Osteocyte (in vitro differentiated cells): ENCODE measurements around the gene TSHR. TPM values are rescaled to one million over a fixed set of nuclear protein-coding genes. Genes with fewer than 3 reads are reported as not detected.

Source experiments
- DNase-seq: peaks from one replicate; pipeline ENCODE4 v3.0.0; 2021; ENCODE audit warnings: mixed read lengths; ENCODE audit not compliant: unreplicated experiment; ENCODE audit errors: extremely low spot score
- H3K27ac Mint-ChIP-seq: one replicate; pipeline ENCODE4 v1.8.0; 2021; ENCODE audit warnings: mild to moderate bottlenecking, mixed read lengths; ENCODE audit not compliant: unreplicated experiment
- H3K27me3 Mint-ChIP-seq: one replicate; pipeline ENCODE4 v1.8.0; 2021; ENCODE audit warnings: mixed read lengths; ENCODE audit not compliant: unreplicated experiment
- H3K36me3 Mint-ChIP-seq: one replicate; pipeline ENCODE4 v1.8.0; 2021; ENCODE audit warnings: mixed read lengths; ENCODE audit not compliant: unreplicated experiment
- H3K4me1 Mint-ChIP-seq: one replicate; pipeline ENCODE4 v1.8.0; 2021; ENCODE audit warnings: mixed read lengths; ENCODE audit not compliant: unreplicated experiment
- H3K4me3 Mint-ChIP-seq: one replicate; pipeline ENCODE4 v1.8.0; 2021; ENCODE audit warnings: mild to moderate bottlenecking, moderate library complexity, mixed read lengths; ENCODE audit not compliant: unreplicated experiment
- H3K9me3 Mint-ChIP-seq: one replicate; pipeline ENCODE4 v1.8.0; 2021; ENCODE audit warnings: mixed read lengths; ENCODE audit not compliant: unreplicated experiment
- total RNA-seq: library from RNA; stranded (reverse); gene quantifications from 2 replicates; pipeline ENCODE4 v1.2.1, GENCODE V29; 2021
- TF ChIP-seq, protein P1 (sequence below): fragments of 200-600 bp; sonication (generic); IDR thresholded peaks from 2 replicates; pipeline ENCODE4 v1.5.0; 2021; ENCODE audit warnings: antibody characterized with exemption, mild to moderate bottlenecking, moderate library complexity

The TSHR gene
- total RNA-seq, 1 donor from 2014 or later = not detected

DNA sequence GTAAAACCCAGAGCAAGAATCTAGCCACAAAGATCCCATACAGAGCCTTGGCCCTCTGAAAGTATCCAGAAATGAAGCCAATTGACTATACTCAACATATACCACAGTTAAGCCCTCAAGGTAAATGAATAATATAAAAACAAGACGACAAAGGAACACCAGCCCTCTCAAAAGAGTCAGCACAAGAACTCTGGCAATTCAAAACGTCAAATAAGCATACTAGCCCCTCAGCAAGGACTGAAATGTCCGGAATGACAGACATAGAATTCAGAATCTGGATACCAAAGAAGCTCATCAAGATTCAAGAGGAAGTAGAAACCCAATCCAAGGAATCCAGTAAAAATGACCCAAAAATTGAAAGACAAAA is 215.4 kb downstream of the TSHR start:
- no peaks in the 10 kb centered on the region for H3K9me3 Mint-ChIP-seq
- TF ChIP-seq, protein P1, sequence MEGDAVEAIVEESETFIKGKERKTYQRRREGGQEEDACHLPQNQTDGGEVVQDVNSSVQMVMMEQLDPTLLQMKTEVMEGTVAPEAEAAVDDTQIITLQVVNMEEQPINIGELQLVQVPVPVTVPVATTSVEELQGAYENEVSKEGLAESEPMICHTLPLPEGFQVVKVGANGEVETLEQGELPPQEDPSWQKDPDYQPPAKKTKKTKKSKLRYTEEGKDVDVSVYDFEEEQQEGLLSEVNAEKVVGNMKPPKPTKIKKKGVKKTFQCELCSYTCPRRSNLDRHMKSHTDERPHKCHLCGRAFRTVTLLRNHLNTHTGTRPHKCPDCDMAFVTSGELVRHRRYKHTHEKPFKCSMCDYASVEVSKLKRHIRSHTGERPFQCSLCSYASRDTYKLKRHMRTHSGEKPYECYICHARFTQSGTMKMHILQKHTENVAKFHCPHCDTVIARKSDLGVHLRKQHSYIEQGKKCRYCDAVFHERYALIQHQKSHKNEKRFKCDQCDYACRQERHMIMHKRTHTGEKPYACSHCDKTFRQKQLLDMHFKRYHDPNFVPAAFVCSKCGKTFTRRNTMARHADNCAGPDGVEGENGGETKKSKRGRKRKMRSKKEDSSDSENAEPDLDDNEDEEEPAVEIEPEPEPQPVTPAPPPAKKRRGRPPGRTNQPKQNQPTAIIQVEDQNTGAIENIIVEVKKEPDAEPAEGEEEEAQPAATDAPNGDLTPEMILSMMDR = peak; percentile 23
- no peaks in the 10 kb centered on the region for H3K27me3 Mint-ChIP-seq
- peak overlapping the region; percentile 99 for H3K27ac Mint-ChIP-seq
- peak overlapping the region; percentile 89 for H3K4me3 Mint-ChIP-seq
- peaks cover 6% of the 10 kb centered on the region for H3K36me3 Mint-ChIP-seq
- DNase-seq = no peak
- H3K4me1 Mint-ChIP-seq = peaks cover 19% of the 10 kb centered on the region

DNA sequence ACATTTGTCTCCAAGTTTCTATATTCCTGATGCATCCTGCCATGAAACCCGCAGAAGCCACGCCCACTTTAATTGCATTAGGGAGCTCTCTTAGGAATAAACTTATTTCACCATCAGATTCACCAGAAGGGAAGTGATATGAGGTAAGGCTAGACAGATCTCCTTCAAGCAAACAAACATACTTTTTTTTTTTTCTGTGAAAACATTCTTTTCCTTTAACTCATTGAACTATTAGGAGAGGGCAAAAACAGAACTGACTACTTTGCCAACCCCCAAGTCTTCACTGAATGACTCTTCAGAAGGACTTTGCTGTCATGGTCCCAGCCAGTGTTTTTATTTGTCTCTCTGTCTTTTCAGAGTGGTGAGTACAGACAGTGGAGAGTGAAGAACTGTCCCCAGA is 216.9 kb downstream of the TSHR start:
- H3K4me3 Mint-ChIP-seq = no peak overlapping the region
- H3K9me3 Mint-ChIP-seq = no peaks in the 10 kb centered on the region
- no peak for DNase-seq
- H3K27ac Mint-ChIP-seq = no peak overlapping the region
- TF ChIP-seq, protein P1 = no peak
- H3K4me1 Mint-ChIP-seq = peaks cover 19% of the 10 kb centered on the region
- no peaks in the 10 kb centered on the region for H3K27me3 Mint-ChIP-seq
- H3K36me3 Mint-ChIP-seq = peaks cover 6% of the 10 kb centered on the region

DNA sequence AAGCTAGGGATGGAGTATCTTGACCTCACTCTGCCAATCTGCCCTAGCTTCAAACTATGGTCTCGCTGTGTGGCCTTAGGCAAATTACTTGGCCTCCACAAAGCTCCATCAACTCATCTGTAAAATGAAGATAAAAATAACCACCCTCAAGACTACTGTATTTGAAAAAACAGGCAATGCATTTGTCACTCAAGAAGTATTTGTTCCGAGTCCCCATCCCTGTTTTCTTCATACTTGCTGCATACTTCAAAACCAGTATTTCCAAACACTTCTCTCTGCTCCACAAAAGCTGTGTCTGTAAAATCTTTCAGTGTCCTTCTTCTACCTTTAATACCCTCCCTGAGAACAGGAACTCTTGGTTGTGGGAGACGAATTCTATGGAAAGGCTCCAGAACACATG is 217.5 kb downstream of the TSHR start:
- Mint-ChIP-seq H3K9me3 (no peaks in the 10 kb centered on the region), H3K27ac (no peak overlapping the region), H3K4me1 (peaks cover 20% of the 10 kb centered on the region), H3K36me3 (peaks cover 6% of the 10 kb centered on the region), H3K4me3 (no peak overlapping the region), H3K27me3 (no peaks in the 10 kb centered on the region)
- TF ChIP-seq, protein P1 = no peak
- no peak for DNase-seq

DNA sequence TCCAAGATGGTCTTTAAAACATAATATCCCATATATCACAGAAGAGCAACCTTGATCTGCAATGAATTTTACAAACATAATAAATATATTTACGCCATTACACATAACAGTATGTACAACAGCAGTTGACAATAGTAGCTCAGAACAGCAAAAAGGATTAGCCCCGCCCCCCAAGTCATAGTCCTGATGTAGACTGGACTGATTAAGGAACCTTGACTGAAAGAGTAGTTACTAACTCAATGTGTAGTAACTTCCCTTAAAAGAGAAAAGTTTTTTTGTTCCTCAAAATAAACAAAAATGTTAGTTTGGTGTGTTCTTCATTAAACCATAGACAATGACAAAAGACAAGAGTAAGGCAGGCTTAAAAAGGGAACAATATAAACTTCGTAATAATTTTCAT is 220.8 kb downstream of the TSHR start:
- H3K27ac Mint-ChIP-seq = no peak overlapping the region
- no peaks in the 10 kb centered on the region for H3K9me3 Mint-ChIP-seq
- H3K36me3 Mint-ChIP-seq = peaks cover 27% of the 10 kb centered on the region
- peaks cover 8% of the 10 kb centered on the region for H3K4me1 Mint-ChIP-seq
- H3K4me3 Mint-ChIP-seq = no peak overlapping the region
- TF ChIP-seq, protein P1 = no peak
- no peaks in the 10 kb centered on the region for H3K27me3 Mint-ChIP-seq
- no peak for DNase-seq

DNA sequence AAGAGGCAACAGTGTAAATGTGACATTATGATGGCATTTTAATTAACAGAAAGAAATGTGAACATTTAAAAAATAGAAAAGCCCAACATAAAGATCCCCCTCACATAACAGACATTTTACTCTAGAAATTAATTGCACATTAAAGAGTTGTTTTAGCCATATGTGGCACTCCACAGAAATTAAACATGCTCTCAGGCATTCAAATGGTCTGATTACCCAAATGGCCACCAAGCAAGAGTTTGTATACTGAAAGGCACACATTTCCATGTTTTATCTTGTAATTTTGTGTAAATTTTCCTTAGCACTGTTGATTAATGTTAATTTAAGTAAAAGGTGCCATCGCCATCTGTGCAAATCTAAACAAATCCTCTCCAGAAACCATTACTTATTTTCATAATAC is 221.8 kb downstream of the TSHR start:
- H3K4me3 Mint-ChIP-seq = no peak overlapping the region
- no peaks in the 10 kb centered on the region for H3K27me3 Mint-ChIP-seq

More for the DNA sequence above, 221.8 kb downstream of the TSHR start:
- Mint-ChIP-seq H3K27ac (peak overlapping the region; percentile 0), H3K36me3 (peaks cover 36% of the 10 kb centered on the region), H3K4me1 (peaks cover 10% of the 10 kb centered on the region), H3K9me3 (no peaks in the 10 kb centered on the region)
- TF ChIP-seq, protein P1 = no peak
- DNase-seq = no peak
